Fibroblast of skin of abdomen (primary cell): ENCODE measurements around the gene NCOA7. TPM values are rescaled to one million over a fixed set of nuclear protein-coding genes. Genes with fewer than 3 reads are reported as not detected.

Experiments
- DNase-seq: peaks from one replicate; pipeline ENCODE4 v3.0.0-alpha.2; 2013
- polyA plus RNA-seq, 2 experiments: library from polyadenylated mRNA; unstranded; fragments of 120-200 nt; gene quantifications; one replicate each; pipeline ENCODE4 v1.2.1, GENCODE V29; 2013; ENCODE audit not compliant: insufficient read length in 2 of 2

NCOA7 gene, protein sequence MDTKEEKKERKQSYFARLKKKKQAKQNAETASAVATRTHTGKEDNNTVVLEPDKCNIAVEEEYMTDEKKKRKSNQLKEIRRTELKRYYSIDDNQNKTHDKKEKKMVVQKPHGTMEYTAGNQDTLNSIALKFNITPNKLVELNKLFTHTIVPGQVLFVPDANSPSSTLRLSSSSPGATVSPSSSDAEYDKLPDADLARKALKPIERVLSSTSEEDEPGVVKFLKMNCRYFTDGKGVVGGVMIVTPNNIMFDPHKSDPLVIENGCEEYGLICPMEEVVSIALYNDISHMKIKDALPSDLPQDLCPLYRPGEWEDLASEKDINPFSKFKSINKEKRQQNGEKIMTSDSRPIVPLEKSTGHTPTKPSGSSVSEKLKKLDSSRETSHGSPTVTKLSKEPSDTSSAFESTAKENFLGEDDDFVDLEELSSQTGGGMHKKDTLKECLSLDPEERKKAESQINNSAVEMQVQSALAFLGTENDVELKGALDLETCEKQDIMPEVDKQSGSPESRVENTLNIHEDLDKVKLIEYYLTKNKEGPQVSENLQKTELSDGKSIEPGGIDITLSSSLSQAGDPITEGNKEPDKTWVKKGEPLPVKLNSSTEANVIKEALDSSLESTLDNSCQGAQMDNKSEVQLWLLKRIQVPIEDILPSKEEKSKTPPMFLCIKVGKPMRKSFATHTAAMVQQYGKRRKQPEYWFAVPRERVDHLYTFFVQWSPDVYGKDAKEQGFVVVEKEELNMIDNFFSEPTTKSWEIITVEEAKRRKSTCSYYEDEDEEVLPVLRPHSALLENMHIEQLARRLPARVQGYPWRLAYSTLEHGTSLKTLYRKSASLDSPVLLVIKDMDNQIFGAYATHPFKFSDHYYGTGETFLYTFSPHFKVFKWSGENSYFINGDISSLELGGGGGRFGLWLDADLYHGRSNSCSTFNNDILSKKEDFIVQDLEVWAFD
- 14.5 TPM for polyA plus RNA-seq (2013, experiment 1 of 2; ENCODE audit: insufficient read length)
- polyA plus RNA-seq (2013, experiment 2 of 2; ENCODE audit: insufficient read length): 13.4 TPM

DNA sequence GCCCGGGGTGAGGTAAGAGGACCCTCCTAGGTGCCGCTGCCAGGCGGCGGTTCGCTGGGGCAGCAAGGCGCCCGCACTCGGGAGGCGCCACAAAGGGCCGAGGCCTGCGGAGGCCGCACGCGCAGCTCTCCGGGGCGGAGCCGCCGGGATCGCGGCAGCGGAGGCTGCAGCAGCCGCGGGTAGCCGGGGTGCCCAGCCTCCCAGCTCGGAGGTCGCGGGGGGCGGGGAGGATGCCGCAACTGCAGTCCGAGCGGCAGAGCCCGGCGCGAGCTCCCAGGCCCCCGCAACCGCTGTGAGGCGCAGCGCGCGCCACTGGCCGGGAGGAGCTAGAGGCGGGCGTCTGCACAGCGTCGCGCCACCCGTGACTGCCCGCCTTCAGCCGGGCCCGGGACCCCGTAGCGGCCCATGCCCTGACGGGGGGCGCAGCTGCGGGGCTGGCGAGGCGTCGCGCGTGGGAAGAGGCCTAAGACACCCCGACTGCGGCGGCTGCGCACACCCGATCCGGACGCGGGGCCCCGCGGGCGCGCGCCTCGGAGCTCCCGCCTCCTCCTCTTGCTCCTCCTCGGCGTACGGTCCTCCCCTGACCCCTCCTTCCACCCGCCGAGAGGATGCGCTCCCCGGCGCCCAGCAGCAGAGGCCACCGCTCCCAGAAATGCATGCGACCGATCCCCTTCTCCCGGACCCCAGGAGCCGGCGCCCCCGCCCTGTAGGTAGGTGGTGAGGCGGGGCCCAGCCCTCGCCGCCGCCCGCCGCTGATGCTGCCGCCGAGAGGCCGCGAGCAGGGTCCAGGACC, at the start of gene NCOA7:
TSS of gene NCOA7 (plus strand) at position 603 of the 793 bp plus-strand sequence. CDS start 24,395 bp downstream, outside the sequence.
- peak; percentile 77 for DNase-seq

GRCh38 chr6:125741336-125741735, 49.4 kb upstream of the NCOA7 start:
- DNase-seq: no peak

DNA sequence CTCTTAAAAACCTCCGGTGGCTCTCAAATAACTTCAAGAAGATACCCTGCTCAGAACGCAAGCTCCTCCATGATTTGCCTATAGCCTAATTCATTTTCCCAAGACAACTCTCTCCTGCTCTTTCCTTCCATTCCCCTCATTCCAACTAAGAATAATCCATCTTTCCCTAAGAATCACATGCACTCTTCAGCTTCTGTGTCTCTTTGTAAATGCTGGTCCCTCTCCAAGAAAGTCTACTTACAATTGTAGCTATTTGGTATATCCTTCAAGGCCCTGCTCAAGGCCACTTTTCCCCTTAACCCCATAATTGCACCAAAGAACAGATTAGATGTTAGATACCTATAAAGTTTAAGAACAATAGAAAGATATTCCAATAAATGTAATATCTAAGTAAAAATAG, 48.7 kb upstream of the NCOA7 start:
- DNase-seq: no peak

- DNase-seq: no peak
Measured at GRCh38 chr6:125742464-125743120, 48.2 kb upstream of the NCOA7 start.

GRCh38 chr6:125743604-125744003, 47.2 kb upstream of the NCOA7 start:
- DNase-seq: no peak

DNA sequence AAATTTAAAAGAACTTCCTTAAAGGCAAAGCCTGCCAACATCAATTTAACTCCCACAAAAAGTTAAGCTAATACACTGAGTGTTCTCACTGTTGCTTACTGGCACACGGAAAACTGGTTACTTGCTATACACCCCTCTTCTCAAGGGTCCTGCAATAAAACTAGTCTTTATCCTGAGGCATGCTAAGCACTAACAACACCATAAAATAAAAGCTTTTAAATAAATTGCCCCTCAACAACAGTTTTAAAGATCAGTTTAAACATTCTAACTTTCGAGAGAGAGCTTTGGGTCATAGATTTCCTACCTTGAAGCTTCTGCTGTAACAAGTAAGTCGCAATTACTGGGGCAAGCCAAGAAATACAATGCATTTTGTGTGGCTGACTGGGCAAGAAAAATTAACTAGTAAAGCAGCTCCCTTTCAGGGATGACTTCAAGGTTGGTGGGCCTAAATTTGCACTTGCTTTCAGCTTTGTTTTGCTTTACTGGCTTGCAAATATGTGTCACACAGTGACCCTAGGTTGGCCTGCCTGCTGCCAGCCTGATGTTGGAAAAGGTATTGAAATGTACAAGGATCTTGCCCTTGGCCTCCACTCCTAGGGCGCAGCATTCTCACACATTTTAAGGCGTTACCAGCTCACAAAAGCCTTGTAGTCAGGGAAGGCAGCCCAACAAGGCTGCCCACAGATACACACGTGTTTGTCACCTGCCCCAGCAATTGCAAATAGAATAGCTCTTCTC, 45.3 kb upstream of the NCOA7 start:
- DNase-seq: no peak

GRCh38 chr6:125746019-125746414, 44.7 kb upstream of the NCOA7 start:
- no peak for DNase-seq

- DNase-seq: peak; percentile 50
Measured at GRCh38 chr6:125746731-125747588, 43.8 kb upstream of the NCOA7 start.

DNA sequence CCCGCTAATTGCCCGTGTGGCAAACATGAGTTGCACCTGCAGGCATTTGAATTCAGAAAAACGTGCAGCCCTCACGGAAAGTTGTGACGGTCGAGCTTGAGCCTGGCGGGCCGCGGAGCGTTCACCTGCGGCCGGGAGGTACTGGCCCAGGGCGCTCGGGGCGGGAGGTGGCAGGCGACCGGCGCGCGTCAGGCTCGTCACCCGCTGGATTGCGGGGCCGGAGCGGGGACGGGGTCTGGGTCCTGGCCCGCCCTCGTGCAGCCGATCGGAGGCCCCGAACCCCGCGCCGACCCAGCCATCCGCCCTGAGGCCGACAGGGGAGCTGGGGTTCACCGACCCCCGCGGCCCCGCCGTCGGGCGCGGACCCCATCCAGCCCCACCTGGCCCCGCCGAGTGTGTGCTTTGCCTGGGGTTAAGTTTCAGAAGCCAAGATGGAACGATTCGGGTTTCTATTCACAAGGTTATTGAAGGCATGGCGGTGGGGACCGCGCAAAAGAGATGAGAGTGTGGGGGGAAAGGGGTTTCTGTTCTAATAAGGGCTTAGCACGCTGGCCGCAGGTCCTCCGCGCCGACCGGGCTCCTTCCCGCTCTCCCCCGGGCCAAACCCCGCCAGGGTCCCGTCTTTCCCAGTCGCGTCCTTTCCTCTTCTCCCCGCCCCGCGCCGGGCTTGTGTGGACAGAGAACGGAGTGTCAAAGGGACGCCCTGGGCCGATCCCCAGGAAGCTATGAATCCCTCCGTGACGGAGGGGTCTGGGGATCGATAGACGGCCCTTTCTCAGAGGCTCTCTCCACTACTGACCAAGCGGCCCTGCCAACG, 43.0 kb upstream of the NCOA7 start:
- DNase-seq: no peak

GRCh38 chr6:125748406-125749172, 42.2 kb upstream of the NCOA7 start:
- no peak for DNase-seq

DNA sequence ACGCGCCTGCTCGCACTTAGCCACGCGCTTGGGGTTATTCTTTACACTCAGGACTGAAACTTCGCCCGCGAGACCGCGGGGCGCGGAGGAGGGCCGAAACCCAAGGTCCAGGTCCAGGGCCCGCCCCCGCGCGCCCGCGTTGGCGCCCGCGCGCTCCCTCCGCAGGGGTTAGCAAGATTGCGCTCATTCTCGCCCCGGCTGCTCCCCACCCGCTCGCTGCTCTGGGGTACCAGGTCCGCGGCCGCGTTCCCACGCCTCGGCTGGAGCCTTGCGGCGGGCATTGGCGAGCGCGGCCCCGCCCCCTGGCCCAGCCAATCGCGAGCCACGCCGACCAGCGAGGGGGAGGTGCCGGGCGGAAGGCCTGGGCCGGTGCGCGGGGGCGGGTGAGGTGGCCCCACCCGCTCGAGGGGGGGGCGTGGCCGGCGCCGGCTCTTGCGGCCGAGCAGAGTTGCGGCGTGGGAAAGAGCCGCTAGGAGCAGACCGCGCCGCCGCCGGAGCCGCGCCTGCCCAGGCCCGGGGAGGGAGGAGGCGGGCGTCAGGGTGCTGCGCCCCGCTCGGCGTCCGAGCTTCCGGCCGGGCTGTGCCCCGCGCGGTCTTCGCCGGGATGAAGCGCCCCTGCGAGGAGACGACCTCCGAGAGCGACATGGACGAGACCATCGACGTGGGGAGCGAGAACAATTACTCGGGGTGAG, 41.4 kb upstream of the NCOA7 start, which contains the start of gene HEY2:
TSS of gene HEY2 (plus strand) at position 460 of the 692 bp plus-strand sequence. CDS start at position 605, 145 bp downstream.
- peak; percentile 89 for DNase-seq

- DNase-seq: no peak
Measured at GRCh38 chr6:125749865-125750691, 40.7 kb upstream of the NCOA7 start.

DNA sequence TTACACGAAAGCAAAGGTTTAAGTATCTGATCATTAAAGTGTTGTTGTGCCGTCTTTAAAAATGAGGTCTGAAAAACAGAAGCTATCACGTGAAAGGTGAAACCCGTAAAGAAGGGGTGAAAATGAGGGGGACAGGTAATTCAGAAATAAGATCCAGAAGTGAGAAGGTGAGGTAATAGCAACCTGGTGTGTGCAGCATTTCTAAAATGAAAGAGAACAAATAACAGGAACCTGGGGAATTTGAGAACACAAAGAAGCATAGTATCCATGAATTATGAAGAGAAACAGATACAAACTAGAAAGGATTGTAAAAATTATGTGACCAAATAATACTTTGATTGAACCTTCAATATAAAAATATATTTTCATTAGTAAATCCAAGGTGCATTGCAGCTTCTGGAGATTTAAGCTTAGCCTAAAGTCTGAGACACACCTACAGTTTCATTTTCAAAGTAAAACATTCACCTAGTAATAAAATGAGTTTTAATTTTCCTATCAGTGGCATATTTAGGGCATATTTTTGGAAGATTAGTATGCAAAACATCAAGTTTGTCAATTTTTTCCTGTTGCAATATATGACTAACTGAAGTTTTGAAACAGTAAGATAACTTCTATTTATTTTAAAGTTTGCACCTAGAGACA, 39.9 kb upstream of the NCOA7 start:
- DNase-seq: no peak

- DNase-seq: no peak
Measured at GRCh38 chr6:125751334-125751916, 39.3 kb upstream of the NCOA7 start.

DNA sequence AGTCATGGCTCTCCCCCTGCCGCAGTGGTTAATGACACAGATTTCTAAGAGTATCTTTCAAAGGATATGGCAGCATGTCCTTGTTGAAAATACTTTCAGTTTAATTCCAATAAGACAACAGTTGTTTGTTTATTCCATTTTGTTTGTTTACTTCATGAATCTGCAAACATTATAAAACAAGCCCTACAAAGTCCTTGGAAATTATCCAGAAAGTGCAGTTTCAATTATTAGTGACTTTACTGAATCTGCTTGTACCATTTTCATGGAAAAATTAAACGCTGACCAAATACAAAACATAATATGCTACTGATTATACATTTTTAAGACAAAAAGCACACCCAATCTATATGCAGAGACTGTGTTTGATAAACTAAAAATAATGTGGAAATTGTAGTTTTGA, 38.0 kb upstream of the NCOA7 start:
- no peak for DNase-seq
